D721Med (cell line): ENCODE results near the gene SLC35F4.
A peak's percentile ranks its signal among the peaks of the same experiment; 100 is the strongest.

Experiments
- DNase-seq: peaks from one replicate; pipeline ENCODE4 v3.0.0; 2011; ENCODE audit warnings: low spot score; ENCODE audit not compliant: insufficient read length
- FAIRE-seq: peaks from 2 replicates; lab custom pipeline; 2011; peaks lifted over from hg19 to GRCh38; lab: Jason Lieb, UNC
- TF ChIP-seq, protein P1 (sequence below): IDR thresholded peaks from 2 replicates; pipeline ENCODE4 v1.5.1; 2012; ENCODE audit warnings: mild to moderate bottlenecking, control low read depth; ENCODE audit not compliant: insufficient read depth; ENCODE audit errors: missing control alignments

The SLC35F4 gene

DNA sequence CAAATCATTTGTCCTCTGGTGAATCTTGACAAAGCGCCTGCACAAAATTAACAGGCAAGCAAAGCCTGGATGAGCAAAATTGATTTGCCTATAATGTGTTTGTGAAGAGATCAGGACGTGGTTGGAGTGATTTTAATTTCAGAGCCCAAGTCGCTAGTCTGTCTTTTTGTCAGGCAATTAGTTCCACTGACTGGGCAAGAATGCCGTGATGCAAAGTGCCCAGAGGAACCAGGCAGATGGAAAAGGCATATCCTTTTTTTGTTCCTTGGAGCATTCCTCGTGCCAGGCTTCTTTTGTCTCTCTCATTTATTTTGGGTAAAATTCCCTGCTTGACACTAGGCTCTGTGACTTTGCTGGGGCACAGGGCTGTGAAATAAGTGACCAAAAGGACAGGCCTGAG, 306.3 kb downstream of the SLC35F4 start:
- no peak for DNase-seq
- TF ChIP-seq, protein P1, sequence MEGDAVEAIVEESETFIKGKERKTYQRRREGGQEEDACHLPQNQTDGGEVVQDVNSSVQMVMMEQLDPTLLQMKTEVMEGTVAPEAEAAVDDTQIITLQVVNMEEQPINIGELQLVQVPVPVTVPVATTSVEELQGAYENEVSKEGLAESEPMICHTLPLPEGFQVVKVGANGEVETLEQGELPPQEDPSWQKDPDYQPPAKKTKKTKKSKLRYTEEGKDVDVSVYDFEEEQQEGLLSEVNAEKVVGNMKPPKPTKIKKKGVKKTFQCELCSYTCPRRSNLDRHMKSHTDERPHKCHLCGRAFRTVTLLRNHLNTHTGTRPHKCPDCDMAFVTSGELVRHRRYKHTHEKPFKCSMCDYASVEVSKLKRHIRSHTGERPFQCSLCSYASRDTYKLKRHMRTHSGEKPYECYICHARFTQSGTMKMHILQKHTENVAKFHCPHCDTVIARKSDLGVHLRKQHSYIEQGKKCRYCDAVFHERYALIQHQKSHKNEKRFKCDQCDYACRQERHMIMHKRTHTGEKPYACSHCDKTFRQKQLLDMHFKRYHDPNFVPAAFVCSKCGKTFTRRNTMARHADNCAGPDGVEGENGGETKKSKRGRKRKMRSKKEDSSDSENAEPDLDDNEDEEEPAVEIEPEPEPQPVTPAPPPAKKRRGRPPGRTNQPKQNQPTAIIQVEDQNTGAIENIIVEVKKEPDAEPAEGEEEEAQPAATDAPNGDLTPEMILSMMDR, result no peak
- FAIRE-seq, result no peak

DNA sequence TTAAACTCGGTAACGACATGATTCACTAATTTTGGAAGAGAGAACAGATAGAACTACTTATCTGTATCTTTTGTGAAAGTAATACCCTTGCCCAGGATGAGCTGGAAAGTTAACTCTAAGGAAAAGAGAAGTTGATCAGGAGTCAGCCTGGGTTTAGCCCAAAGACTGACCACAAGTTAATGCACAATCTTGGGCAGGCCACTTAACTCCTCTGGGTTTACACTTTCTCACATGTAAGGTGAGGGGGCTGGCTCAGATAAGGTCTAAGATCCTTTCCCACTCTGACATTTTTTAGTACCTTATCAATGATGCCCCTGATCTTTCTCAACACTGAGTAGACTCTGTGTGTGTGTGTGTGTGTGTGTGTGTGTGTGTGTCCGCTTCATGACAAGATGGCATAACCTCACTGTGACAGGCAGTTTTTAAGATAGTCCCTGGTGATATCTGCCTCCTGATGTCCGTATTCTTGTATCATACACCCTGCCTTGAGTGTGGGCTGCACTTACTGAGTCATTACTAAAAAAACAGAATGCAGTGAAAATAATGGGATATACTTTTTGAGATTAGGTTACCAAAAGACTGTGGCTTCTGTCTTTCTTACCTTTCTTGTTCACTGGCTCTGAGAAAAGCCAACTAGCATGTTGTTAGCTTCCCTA, 316.0 kb downstream of the SLC35F4 start:
- TF ChIP-seq, protein P1, result no peak
- no peak for DNase-seq
- no peak for FAIRE-seq

DNA sequence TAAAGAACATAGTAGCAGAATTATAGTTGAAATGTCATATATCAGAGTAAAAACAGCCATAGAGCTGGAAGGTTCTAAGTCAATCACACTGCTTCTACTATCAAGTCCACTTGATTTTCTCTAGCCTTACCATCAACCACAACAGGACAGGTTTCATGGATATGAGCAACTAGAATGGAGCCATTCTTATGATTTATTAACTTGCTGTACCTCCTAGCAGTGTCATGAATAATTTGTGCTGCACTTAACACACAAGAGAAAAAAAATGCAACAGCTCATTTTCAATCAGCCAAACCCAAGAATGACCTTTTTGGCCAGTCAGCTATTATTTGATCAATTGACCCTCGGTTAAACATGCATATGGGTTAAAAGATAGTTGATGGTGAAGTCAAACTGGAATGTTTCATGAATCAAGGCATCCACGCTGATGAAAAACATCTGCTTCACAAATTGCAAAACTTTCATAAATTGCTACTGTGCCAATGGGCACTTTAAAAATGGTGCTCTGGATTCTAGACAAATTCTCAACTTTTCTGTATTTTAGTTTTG, 316.8 kb downstream of the SLC35F4 start:
- TF ChIP-seq, protein P1, result no peak
- FAIRE-seq, result no peak
- DNase-seq, result no peak

DNA sequence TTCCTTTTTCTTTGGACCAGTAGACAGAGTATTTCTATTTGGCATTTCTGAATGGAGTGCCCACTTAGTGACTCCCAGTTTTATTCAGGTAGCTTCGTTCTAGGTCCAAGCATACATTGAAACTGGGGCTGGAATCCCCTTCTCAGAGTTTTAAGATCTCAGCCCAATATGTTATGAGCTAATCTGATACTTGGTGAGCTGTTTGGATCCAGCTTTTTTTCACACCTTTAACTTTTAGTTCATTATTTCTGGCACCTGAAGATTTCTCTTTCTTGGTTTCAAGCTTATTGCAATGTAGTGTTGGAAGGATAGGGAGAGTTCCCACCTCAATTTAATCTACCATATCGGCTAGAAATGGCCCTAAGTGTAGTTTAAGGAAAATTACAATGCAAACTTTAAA, 318.8 kb downstream of the SLC35F4 start:
- TF ChIP-seq, protein P1, result no peak

DNA sequence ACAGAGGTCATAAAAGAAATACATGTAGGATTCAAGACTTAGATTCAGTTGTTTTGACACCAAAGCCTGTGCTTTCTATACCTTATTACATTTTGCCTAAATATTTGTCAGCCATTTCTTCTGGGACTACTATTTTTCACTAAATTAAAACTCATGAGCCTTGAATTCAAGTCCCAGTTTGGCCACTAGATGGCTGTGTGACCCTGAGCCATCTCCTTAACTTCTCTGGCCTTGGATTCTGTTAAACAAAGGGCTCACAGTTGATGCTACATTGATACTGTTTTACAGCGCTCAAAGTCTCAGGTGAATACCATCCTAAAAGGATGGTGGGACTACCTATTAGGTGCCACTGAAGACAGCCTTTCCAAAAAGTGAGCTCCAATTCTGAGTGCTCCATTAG, 332.7 kb downstream of the SLC35F4 start:
- FAIRE-seq (no peak), DNase-seq (no peak)
- TF ChIP-seq, protein P1, result peak; percentile 8

More for the DNA sequence above, 318.8 kb downstream of the SLC35F4 start:
- DNase-seq (no peak), FAIRE-seq (no peak)

DNA sequence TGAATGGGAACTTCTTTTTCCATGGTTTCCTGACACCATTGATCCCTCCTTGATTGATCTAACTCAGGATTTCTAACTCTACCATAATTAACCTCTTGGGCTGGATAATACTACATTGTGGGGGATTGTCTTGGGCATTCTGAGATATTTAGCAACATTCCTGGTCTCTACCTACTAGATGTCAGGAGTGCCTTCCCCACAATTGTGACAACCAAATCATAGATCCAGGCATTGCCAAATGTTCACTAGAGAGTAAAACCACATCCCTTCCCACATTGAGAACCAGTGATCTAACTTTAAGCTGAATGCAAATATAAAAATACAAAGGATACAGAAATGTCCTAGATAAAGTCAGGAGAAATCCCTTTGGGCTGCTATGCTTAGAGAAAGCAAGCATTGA, 335.3 kb downstream of the SLC35F4 start:
- no peak for DNase-seq
- FAIRE-seq, result no peak
- TF ChIP-seq, protein P1, result no peak

DNA sequence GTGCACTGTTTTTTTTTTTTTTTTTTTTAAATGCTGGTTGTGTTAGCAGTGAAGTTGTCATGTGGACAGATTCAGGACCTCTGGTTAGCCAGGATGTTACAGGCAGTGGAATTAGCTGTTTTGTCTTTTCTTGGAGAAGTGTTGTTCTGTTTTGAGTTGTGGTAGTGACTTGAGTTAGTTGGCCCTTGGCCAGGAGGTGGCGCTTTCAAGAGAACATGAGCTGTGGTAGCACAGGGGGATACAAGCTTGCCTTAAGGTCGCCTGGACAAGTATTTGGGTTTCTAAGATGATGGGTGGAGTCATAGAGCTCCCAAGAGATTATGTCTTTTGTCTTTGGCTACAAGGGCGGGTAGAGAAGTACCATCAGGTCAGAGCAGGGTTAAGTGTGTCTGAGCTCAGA, 338.9 kb downstream of the SLC35F4 start:
- no peak for FAIRE-seq
- TF ChIP-seq, protein P1, result no peak
- DNase-seq, result no peak
